Nephron (organoid): Measurements from ENCODE around the gene HLA-DMB.

Experiments
- H3K27ac Mint-ChIP-seq, 3 experiments: 2 replicates each; pipeline ENCODE4 v1.8.0; 2020; ENCODE audit warnings: mixed read lengths in 3 of 3, mild to moderate bottlenecking in 2 of 3, moderate library complexity in 1 of 3
- H3K27me3 Mint-ChIP-seq: 2 replicates; pipeline ENCODE4 v1.8.0; 2021; ENCODE audit warnings: low read depth, mild to moderate bottlenecking, moderate library complexity, mixed read lengths
- H3K36me3 Mint-ChIP-seq: 2 replicates; pipeline ENCODE4 v1.8.0; 2020; ENCODE audit warnings: low read depth, mixed read lengths
- H3K4me1 Mint-ChIP-seq: 2 replicates; pipeline ENCODE4 v1.8.0; 2020; ENCODE audit warnings: mixed read lengths
- H3K4me3 Mint-ChIP-seq, 3 experiments: 2 replicates each; pipeline ENCODE4 v1.8.0; 2020; ENCODE audit warnings: mild to moderate bottlenecking in 3 of 3, mixed read lengths in 3 of 3, moderate library complexity in 2 of 3
- H3K9me3 Mint-ChIP-seq: 2 replicates; pipeline ENCODE4 v1.8.0; 2020; ENCODE audit warnings: mixed read lengths
- CTCF ChIP-seq, 3 experiments: fragments of 200-600 bp; sonication (generic); IDR thresholded peaks; one replicate each; pipeline ENCODE4 v1.5.0; 2021; ENCODE audit warnings: antibody characterized with exemption in 3 of 3; ENCODE audit not compliant: unreplicated experiment in 3 of 3

Gene HLA-DMB

GRCh38 chr6:32977272-32977952 lies 36.6 kb upstream of the HLA-DMB start:
- H3K36me3 Mint-ChIP-seq: peaks cover 100% of the 10 kb centered on the region
- H3K9me3 Mint-ChIP-seq: no peaks in the 10 kb centered on the region
- no peak overlapping the region for H3K27ac Mint-ChIP-seq
- H3K4me3 Mint-ChIP-seq: peak overlapping the region in 1 of 3 experiments; percentile 36
- H3K27me3 Mint-ChIP-seq: no peaks in the 10 kb centered on the region
- no peak for TF ChIP-seq CTCF (IDR thresholded peaks at IDR 0.05; ENCODE audit: unreplicated experiment in 3 of 3)
- H3K4me1 Mint-ChIP-seq: peaks cover 37% of the 10 kb centered on the region

GRCh38 chr6:32976334-32977069 lies 35.7 kb upstream of the HLA-DMB start:
- H3K36me3 Mint-ChIP-seq: peaks cover 94% of the 10 kb centered on the region
- H3K4me1 Mint-ChIP-seq: peaks cover 37% of the 10 kb centered on the region
- no peaks in the 10 kb centered on the region for H3K9me3 Mint-ChIP-seq
- no peaks in the 10 kb centered on the region for H3K27me3 Mint-ChIP-seq
- peak overlapping the region; percentile 92 to 98 (median 95) for H3K4me3 Mint-ChIP-seq
- H3K27ac Mint-ChIP-seq: peak overlapping the region in 1 of 3 experiments; percentile 56
- no peak for TF ChIP-seq CTCF (IDR thresholded peaks at IDR 0.05; ENCODE audit: unreplicated experiment in 3 of 3)

- Mint-ChIP-seq H3K27me3 (no peaks in the 10 kb centered on the region), H3K36me3 (peaks cover 88% of the 10 kb centered on the region), H3K4me1 (peaks cover 37% of the 10 kb centered on the region), H3K9me3 (no peaks in the 10 kb centered on the region), H3K4me3 (peak overlapping the region; percentile 92 to 98 (median 95)), H3K27ac (peak overlapping the region in 2 of 3 experiments; percentile 38 to 56)
- no peak for TF ChIP-seq CTCF (IDR thresholded peaks at IDR 0.05; ENCODE audit: unreplicated experiment in 3 of 3)
Measured at GRCh38 chr6:32975886-32976285, 35.1 kb upstream of the HLA-DMB start.

GRCh38 chr6:32974541-32975308 lies 33.9 kb upstream of the HLA-DMB start:
- TF ChIP-seq CTCF (IDR thresholded peaks at IDR 0.05; ENCODE audit: unreplicated experiment in 3 of 3): no peak
- Mint-ChIP-seq H3K4me1 (peaks cover 37% of the 10 kb centered on the region), H3K4me3 (peak overlapping the region; percentile 92 to 98 (median 95)), H3K27ac (peak overlapping the region in 2 of 3 experiments; percentile 19 to 25), H3K36me3 (peaks cover 77% of the 10 kb centered on the region), H3K27me3 (no peaks in the 10 kb centered on the region), H3K9me3 (no peaks in the 10 kb centered on the region)

- Mint-ChIP-seq H3K36me3 (peaks cover 69% of the 10 kb centered on the region), H3K27me3 (no peaks in the 10 kb centered on the region), H3K9me3 (no peaks in the 10 kb centered on the region), H3K4me3 (peak overlapping the region; percentile 92 to 98 (median 95)), H3K27ac (peak overlapping the region; percentile 73 to 100 (median 100)), H3K4me1 (peaks cover 37% of the 10 kb centered on the region)
- no peak for TF ChIP-seq CTCF (IDR thresholded peaks at IDR 0.05; ENCODE audit: unreplicated experiment in 3 of 3)
Measured at GRCh38 chr6:32974016-32974333, 33.1 kb upstream of the HLA-DMB start.
